ENCODE results near the gene SNX32.

The SNX32 gene

GRCh38 chr11:65866509-65867283 is 32.9 kb downstream of the SNX32 start:
- no peak overlapping the region for H2AFZ ChIP-seq (ENCODE audit: low read depth)
- H3K4me1 ChIP-seq (ENCODE audit: low read depth, poor library complexity, severe bottlenecking), result peaks cover 12% of the 10 kb centered on the region
- no peaks in the 10 kb centered on the region for H4K20me1 ChIP-seq (ENCODE audit: insufficient read depth)
- H3K4me3 ChIP-seq (IDR thresholded peaks at IDR 0.05; ENCODE audit: insufficient read depth, low read depth, low read length), result no peak overlapping the region
- TF ChIP-seq CTCF (conservative IDR thresholded peaks at IDR 0.05; ENCODE audit: low read depth, low read length), result no peak
- peaks cover 12% of the 10 kb centered on the region for H3K79me2 ChIP-seq (ENCODE audit: insufficient read depth, low read depth)
- H3K9ac ChIP-seq, result no peak overlapping the region
- no peak overlapping the region for H3K4me2 ChIP-seq
- H3K27ac ChIP-seq, result no peak overlapping the region
- H3K27me3 ChIP-seq (ENCODE audit: insufficient read depth, low read depth), result no peaks in the 10 kb centered on the region
- no peaks in the 10 kb centered on the region for H3K36me3 ChIP-seq (ENCODE audit: insufficient read depth)

- no peaks in the 10 kb centered on the region for H4K20me1 ChIP-seq (ENCODE audit: insufficient read depth)
- H2AFZ ChIP-seq (ENCODE audit: low read depth), result no peak overlapping the region
- no peaks in the 10 kb centered on the region for H3K27me3 ChIP-seq (ENCODE audit: insufficient read depth, low read depth)
- peaks cover 4% of the 10 kb centered on the region for H3K79me2 ChIP-seq (ENCODE audit: insufficient read depth, low read depth)
- H3K27ac ChIP-seq, result no peak overlapping the region
- TF ChIP-seq CTCF (conservative IDR thresholded peaks at IDR 0.05; ENCODE audit: low read depth, low read length), result no peak
- peaks cover 4% of the 10 kb centered on the region for H3K4me1 ChIP-seq (ENCODE audit: low read depth, poor library complexity, severe bottlenecking)
- no peaks in the 10 kb centered on the region for H3K36me3 ChIP-seq (ENCODE audit: insufficient read depth)
- no peak overlapping the region for H3K4me3 ChIP-seq (IDR thresholded peaks at IDR 0.05; ENCODE audit: insufficient read depth, low read depth, low read length)
- no peak overlapping the region for H3K9ac ChIP-seq
- H3K4me2 ChIP-seq, result no peak overlapping the region
Observed at GRCh38 chr11:65867284-65868071, 33.7 kb downstream of the SNX32 start.

GRCh38 chr11:65868076-65868667 is 34.4 kb downstream of the SNX32 start:
- H3K4me2 ChIP-seq, result no peak overlapping the region

GRCh38 chr11:65868907-65869306 is 35.1 kb downstream of the SNX32 start:
- Histone ChIP-seq H3K9ac (no peak overlapping the region), H4K20me1 (ENCODE audit: insufficient read depth) (no peaks in the 10 kb centered on the region), H3K4me1 (ENCODE audit: low read depth, poor library complexity, severe bottlenecking) (peaks cover 8% of the 10 kb centered on the region), H3K4me3 (IDR thresholded peaks at IDR 0.05; ENCODE audit: insufficient read depth, low read depth, low read length) (no peak overlapping the region), H3K79me2 (ENCODE audit: insufficient read depth, low read depth) (no peaks in the 10 kb centered on the region), H3K27ac (no peak overlapping the region), H3K36me3 (ENCODE audit: insufficient read depth) (no peaks in the 10 kb centered on the region), H2AFZ (ENCODE audit: low read depth) (no peak overlapping the region), H3K4me2 (no peak overlapping the region), H3K27me3 (ENCODE audit: insufficient read depth, low read depth) (no peaks in the 10 kb centered on the region)
- TF ChIP-seq CTCF (conservative IDR thresholded peaks at IDR 0.05; ENCODE audit: low read depth, low read length), result no peak

More at GRCh38 chr11:65868076-65868667, 34.4 kb downstream of the SNX32 start:
- Histone ChIP-seq H3K4me1 (ENCODE audit: low read depth, poor library complexity, severe bottlenecking) (peaks cover 4% of the 10 kb centered on the region), H3K9ac (no peak overlapping the region), H3K79me2 (ENCODE audit: insufficient read depth, low read depth) (no peaks in the 10 kb centered on the region), H4K20me1 (ENCODE audit: insufficient read depth) (no peaks in the 10 kb centered on the region), H3K27me3 (ENCODE audit: insufficient read depth, low read depth) (no peaks in the 10 kb centered on the region), H3K4me3 (IDR thresholded peaks at IDR 0.05; ENCODE audit: insufficient read depth, low read depth, low read length) (no peak overlapping the region), H3K27ac (no peak overlapping the region), H2AFZ (ENCODE audit: low read depth) (no peak overlapping the region), H3K36me3 (ENCODE audit: insufficient read depth) (no peaks in the 10 kb centered on the region)
- no peak for TF ChIP-seq CTCF (conservative IDR thresholded peaks at IDR 0.05; ENCODE audit: low read depth, low read length)

Measured in KMS-11 (cell line).